ENCODE data around the gene ELMO2. TPM values are rescaled to one million over a fixed set of nuclear protein-coding genes. Genes with fewer than 3 reads are reported as not detected.

Gene ELMO2
- polyA plus RNA-seq, 4 donors = 61.1 to 71.7 (median 67.4) TPM

Other genes starting within 250 kb of the ELMO2 start
- under 1 TPM in 2 of 4 donors, not detected in 2; 0.09 to 0.70 TPM for gene CDH22, start 98.1 kb downstream of the ELMO2 start, polyA plus RNA-seq (ENCODE audit: insufficient read length in 4 of 4)
- 10 to 100 TPM; 23.3 to 38.9 (median 31.5) TPM for gene ZNF334, start 106.9 kb upstream of the ELMO2 start, polyA plus RNA-seq (ENCODE audit: insufficient read length in 4 of 4)
- not detected for gene OCSTAMP, start 144.0 kb upstream of the ELMO2 start, polyA plus RNA-seq (ENCODE audit: insufficient read length in 4 of 4)
- 10 to 100 TPM in 3 of 4 donors, 1 to 10 TPM in 1; 7.1 to 19.8 (median 14.3) TPM for gene SLC13A3, start 244.8 kb upstream of the ELMO2 start, polyA plus RNA-seq (ENCODE audit: insufficient read length in 4 of 4)

Measured in left renal pelvis (tissue), 4 donors.